Tibial nerve (tissue), 4 donors: ENCODE data around the gene ALG14.

ENCODE experiments used
- CTCF ChIP-seq, 5 experiments: fragments of 200-600 bp in 3 of 5; fragments of 450-650 bp in 2 of 5; sonication (generic) in 3 of 5; IDR thresholded peaks; one replicate each; pipeline ENCODE4 v1.5.1; 2016 to 2019; ENCODE audit warnings: antibody characterized with exemption in 5 of 5, mild to moderate bottlenecking in 3 of 5, moderate library complexity in 2 of 5
- EP300 ChIP-seq, 2 donors: sonication (generic); formaldehyde crosslinking; IDR thresholded peaks; one replicate each; pipeline ENCODE4 v1.6.1; 2017; ENCODE audit warnings: antibody characterized with exemption in 2 of 2, mild to moderate bottlenecking in 1 of 2
- POLR2A ChIP-seq, 2 donors: fragments of 450-650 bp; IDR thresholded peaks; one replicate each; pipeline ENCODE4 v1.6.1; 2017; ENCODE audit warnings: antibody characterized with exemption in 2 of 2, mild to moderate bottlenecking in 2 of 2, moderate library complexity in 2 of 2

DNA sequence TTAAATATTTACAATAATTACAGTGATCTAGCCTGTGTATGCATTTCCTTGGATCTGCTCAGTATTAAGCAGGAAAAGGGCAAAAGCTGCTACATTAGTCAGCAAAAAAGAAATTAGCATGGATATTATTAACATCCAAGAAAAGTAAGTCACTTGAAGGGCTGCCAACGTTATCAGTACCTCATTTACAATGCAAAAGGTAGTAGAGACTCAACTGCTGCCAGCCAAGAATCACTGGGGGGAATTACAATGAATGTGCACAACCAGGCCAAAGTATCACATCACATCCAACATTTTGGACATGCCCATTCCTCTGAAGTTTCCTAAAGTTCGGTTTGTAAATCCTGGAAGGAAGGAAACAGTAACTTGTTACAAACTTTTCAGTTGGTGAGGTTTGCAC is 147.7 kb downstream of the ALG14 start:
- TF ChIP-seq CTCF (IDR thresholded peaks at IDR 0.05) (no peak), POLR2A (IDR thresholded peaks at IDR 0.05) (no peak), EP300 (IDR thresholded peaks at IDR 0.05) (no peak)
